WERI-Rb-1 (cell line): Measurements from ENCODE around the gene SMYD3.

ENCODE experiments used
- DNase-seq: peaks from one replicate; pipeline ENCODE4 v3.0.0-alpha.2; 2020
- H3K27ac ChIP-seq: fragments of 250-450 bp; sonication (Bioruptor Pico); 2 replicates; pipeline ENCODE4 v1.5.1; 2020; ENCODE audit warnings: mild to moderate bottlenecking, moderate library complexity
- H3K27me3 ChIP-seq: fragments of 250-450 bp; sonication (Bioruptor Pico); 2 replicates; pipeline ENCODE4 v1.5.1; 2021; ENCODE audit warnings: mild to moderate bottlenecking, low read depth, moderate library complexity; ENCODE audit not compliant: insufficient read depth, severe bottlenecking
- H3K36me3 ChIP-seq: fragments of 250-450 bp; sonication (Bioruptor Pico); 2 replicates; pipeline ENCODE4 v1.5.1; 2020; ENCODE audit warnings: mild to moderate bottlenecking, moderate library complexity
- H3K4me3 ChIP-seq: 2 replicates; pipeline ENCODE4 v1.5.1; 2011; ENCODE audit warnings: low read depth, mild to moderate bottlenecking, control low read depth, low read length
- H3K9me3 ChIP-seq: fragments of 250-450 bp; sonication (Bioruptor Pico); 2 replicates; pipeline ENCODE4 v1.5.1; 2021; ENCODE audit warnings: mild to moderate bottlenecking, moderate library complexity; ENCODE audit not compliant: severe bottlenecking
- CTCF ChIP-seq: IDR thresholded peaks from 2 replicates; pipeline ENCODE4 v1.5.1; 2011; ENCODE audit warnings: low read depth, mild to moderate bottlenecking, control low read depth, inconsistent platforms, low read length

Gene SMYD3

GRCh38 chr1:246189126-246189525, 318.0 kb downstream of the SMYD3 start:
- no peak for TF ChIP-seq CTCF
- H3K36me3 ChIP-seq: no peaks in the 10 kb centered on the region
- H3K9me3 ChIP-seq: no peaks in the 10 kb centered on the region
- no peaks in the 10 kb centered on the region for H3K27me3 ChIP-seq
- no peak for DNase-seq
- no peak overlapping the region for H3K4me3 ChIP-seq
- H3K27ac ChIP-seq: no peak overlapping the region

DNA sequence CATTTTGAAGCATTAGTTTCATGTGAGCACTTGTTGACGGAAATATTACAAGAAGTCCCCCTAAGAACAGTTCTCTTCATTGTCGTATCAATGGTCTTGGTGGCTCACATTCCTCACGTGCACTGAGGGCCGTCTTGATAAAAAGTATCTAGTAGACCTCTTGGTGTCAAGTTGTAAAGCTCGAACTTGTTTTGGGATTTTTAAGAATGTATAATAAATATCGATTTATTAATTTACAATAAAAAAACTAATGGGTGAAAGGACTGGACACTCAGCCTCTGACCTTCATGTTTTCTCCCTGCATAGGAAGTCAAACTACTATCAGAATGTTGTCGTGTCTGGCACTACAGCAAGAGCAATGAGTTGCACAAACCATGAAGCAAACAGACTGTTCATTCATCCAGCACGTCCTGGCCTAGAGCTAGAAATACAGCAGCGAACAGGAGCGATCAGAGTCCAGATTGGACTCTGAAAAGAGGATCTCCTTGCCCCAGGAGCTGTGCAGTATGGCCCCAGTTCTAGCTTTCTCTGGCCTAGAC, 319.2 kb downstream of the SMYD3 start:
- Histone ChIP-seq H3K36me3 (no peaks in the 10 kb centered on the region), H3K27me3 (no peaks in the 10 kb centered on the region), H3K27ac (no peak overlapping the region), H3K4me3 (no peak overlapping the region), H3K9me3 (no peaks in the 10 kb centered on the region)
- DNase-seq: no peak
- TF ChIP-seq CTCF: no peak

- no peak overlapping the region for H3K4me3 ChIP-seq
Measured at GRCh38 chr1:246184503-246184902, 322.6 kb downstream of the SMYD3 start.

GRCh38 chr1:246182149-246182851, 324.8 kb downstream of the SMYD3 start:
- no peak for TF ChIP-seq CTCF
- Histone ChIP-seq H3K27me3 (no peaks in the 10 kb centered on the region), H3K27ac (no peak overlapping the region), H3K4me3 (no peak overlapping the region), H3K36me3 (no peaks in the 10 kb centered on the region), H3K9me3 (no peaks in the 10 kb centered on the region)
- no peak for DNase-seq

More at GRCh38 chr1:246184503-246184902, 322.6 kb downstream of the SMYD3 start:
- H3K27me3 ChIP-seq: no peaks in the 10 kb centered on the region
- no peaks in the 10 kb centered on the region for H3K9me3 ChIP-seq
- no peak for TF ChIP-seq CTCF
- H3K36me3 ChIP-seq: no peaks in the 10 kb centered on the region
- peak; percentile 30 for DNase-seq
- H3K27ac ChIP-seq: no peak overlapping the region

- Histone ChIP-seq H3K27me3 (no peaks in the 10 kb centered on the region), H3K9me3 (no peaks in the 10 kb centered on the region), H3K27ac (no peak overlapping the region), H3K36me3 (no peaks in the 10 kb centered on the region), H3K4me3 (no peak overlapping the region)
- no peak for TF ChIP-seq CTCF
- no peak for DNase-seq
Measured at GRCh38 chr1:246181241-246181640, 325.8 kb downstream of the SMYD3 start.

GRCh38 chr1:246179401-246179800, 327.7 kb downstream of the SMYD3 start:
- no peak overlapping the region for H3K27ac ChIP-seq
- no peaks in the 10 kb centered on the region for H3K27me3 ChIP-seq
- H3K9me3 ChIP-seq: no peaks in the 10 kb centered on the region
- TF ChIP-seq CTCF: no peak
- H3K36me3 ChIP-seq: no peaks in the 10 kb centered on the region
- DNase-seq: no peak
- no peak overlapping the region for H3K4me3 ChIP-seq
